Liver (tissue), 3 donors: ENCODE data around the gene PIEZO1.

Source experiments
- RAD21 ChIP-seq, 2 donors: IDR thresholded peaks; 2 replicates each; pipeline ENCODE4 v1.6.1; 2016; ENCODE audit warnings: antibody characterized with exemption in 2 of 2, mild to moderate bottlenecking in 2 of 2
- RXRA ChIP-seq, 2 donors: IDR thresholded peaks; 2 replicates each; pipeline ENCODE4 v1.6.1; 2017 to 2018; ENCODE audit warnings: antibody characterized with exemption in 2 of 2, mild to moderate bottlenecking in 1 of 2
- TF ChIP-seq, protein P1 (sequence below): fragments of 150-350 bp; IDR thresholded peaks from 2 replicates; pipeline ENCODE4 v1.5.1; 2017; ENCODE audit warnings: improper control_type of control experiment, low read depth, low read length; ENCODE audit not compliant: missing input control
- donor health status: healthy.
- donor health status: healthy.

DNA sequence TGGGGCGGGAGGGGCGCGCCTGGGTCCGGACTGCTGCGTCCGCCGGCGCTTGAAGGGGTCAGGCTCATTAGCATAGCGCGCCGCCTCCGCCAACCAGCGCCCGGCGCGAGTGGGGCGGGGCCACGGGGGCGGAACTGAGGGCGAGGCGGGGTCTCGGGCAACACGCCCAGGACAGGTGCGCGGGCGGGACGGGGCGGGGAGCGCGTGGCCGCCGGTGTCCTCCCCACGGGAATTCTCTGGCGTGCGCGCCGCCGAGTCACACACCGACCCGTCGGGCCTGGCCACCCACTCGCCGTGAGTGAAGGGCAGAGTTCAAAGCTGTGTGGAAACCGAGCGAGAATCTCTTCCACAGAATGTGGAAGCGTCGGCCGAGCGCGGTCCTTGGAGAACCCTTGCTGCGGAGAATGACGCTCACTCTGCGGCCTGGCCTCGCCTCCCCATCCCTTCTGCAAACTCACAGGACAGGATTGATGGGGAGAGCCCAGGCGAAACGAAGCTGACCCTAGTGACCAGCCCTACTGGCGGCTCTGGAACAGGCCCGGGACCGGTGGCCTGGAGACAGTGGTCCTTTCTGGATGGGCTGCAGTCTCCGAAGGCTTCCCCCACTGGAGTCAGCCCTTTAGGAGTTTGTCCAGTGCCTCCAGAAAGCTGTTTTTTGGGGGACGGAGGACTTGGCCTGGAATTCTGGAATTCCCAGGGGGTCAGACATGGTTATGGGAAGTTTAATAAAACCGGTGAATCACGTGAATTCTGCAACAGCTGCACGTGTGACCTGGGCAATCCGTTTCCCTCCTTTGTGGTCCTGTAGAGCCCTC lies 98.4 kb downstream of the PIEZO1 start, which contains the start of gene SNAI3:
- TF ChIP-seq, protein P1, sequence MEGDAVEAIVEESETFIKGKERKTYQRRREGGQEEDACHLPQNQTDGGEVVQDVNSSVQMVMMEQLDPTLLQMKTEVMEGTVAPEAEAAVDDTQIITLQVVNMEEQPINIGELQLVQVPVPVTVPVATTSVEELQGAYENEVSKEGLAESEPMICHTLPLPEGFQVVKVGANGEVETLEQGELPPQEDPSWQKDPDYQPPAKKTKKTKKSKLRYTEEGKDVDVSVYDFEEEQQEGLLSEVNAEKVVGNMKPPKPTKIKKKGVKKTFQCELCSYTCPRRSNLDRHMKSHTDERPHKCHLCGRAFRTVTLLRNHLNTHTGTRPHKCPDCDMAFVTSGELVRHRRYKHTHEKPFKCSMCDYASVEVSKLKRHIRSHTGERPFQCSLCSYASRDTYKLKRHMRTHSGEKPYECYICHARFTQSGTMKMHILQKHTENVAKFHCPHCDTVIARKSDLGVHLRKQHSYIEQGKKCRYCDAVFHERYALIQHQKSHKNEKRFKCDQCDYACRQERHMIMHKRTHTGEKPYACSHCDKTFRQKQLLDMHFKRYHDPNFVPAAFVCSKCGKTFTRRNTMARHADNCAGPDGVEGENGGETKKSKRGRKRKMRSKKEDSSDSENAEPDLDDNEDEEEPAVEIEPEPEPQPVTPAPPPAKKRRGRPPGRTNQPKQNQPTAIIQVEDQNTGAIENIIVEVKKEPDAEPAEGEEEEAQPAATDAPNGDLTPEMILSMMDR: no peak
- TF ChIP-seq RAD21 (IDR thresholded peaks at IDR 0.05): no peak
- no peak for TF ChIP-seq RXRA (IDR thresholded peaks at IDR 0.05)
